SJCRH30 (cell line): ENCODE results near the gene DBNDD1. TPM values are rescaled to one million over a fixed set of nuclear protein-coding genes. Genes with fewer than 3 reads are reported as not detected.
A peak's percentile ranks its signal among the peaks of the same experiment; 100 is the strongest.

Experiments used
- DNase-seq, 2 experiments: peaks; one replicate each; pipeline ENCODE4 v3.0.0-alpha.2; 2015 to 2020
- H3K27ac ChIP-seq: fragments of 250-450 bp; sonication (Bioruptor Pico); 2 replicates; pipeline ENCODE4 v1.5.1; 2020; ENCODE audit warnings: mild to moderate bottlenecking, moderate library complexity
- H3K27me3 ChIP-seq: fragments of 250-450 bp; sonication (Bioruptor Pico); 2 replicates; pipeline ENCODE4 v1.5.1; 2020; ENCODE audit warnings: mild to moderate bottlenecking, moderate library complexity
- H3K36me3 ChIP-seq: fragments of 250-450 bp; sonication (Bioruptor Pico); 2 replicates; pipeline ENCODE4 v1.5.1; 2020; ENCODE audit warnings: mild to moderate bottlenecking, moderate library complexity
- H3K4me1 ChIP-seq: fragments of 250-450 bp; sonication (Bioruptor Pico); 2 replicates; pipeline ENCODE4 v1.5.1; 2020; ENCODE audit warnings: mild to moderate bottlenecking, moderate library complexity
- H3K4me3 ChIP-seq: fragments of 250-450 bp; sonication (Bioruptor Pico); 2 replicates; pipeline ENCODE4 v1.5.1; 2020; ENCODE audit warnings: mild to moderate bottlenecking, moderate library complexity
- H3K9me3 ChIP-seq: fragments of 250-450 bp; sonication (Bioruptor Pico); replicated peaks from 2 replicates; pipeline ENCODE4 v1.5.1; 2020; ENCODE audit warnings: mild to moderate bottlenecking, moderate library complexity
- total RNA-seq: library from RNA; depleted of rRNA; stranded (reverse); fragments of >200 nt; shearing (Covaris generic); gene quantifications from 2 replicates; pipeline ENCODE4 v1.2.3, GENCODE V29; 2014; rRNA removed

The DBNDD1 gene
- total RNA-seq, 1 experiment from 2014 or later, result 14.4 TPM

DNA sequence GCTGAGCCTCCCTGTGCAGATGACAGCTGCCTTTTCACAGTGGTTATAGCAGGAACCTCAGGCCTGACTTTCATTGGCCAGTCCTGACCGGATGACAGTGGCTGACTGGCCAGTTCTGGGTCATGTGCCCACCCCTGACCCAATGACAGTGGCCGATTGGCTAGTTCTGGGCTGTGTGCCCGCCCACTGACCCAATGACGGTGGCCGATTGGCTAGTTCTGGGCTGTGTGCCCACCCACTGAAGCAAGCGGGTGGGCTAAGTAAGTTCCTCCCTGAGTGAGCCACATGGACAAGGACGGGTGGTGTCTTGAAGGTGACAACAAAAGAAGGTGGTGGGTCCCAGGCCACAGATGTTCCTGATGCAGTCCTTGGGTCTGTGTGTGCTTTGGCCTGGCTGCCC, 61.2 kb downstream of the DBNDD1 start:
- no peaks in the 10 kb centered on the region for H3K9me3 ChIP-seq
- H3K4me3 ChIP-seq, result no peak overlapping the region
- peaks cover 16% of the 10 kb centered on the region; the same call in 1 of the 2 replicates for H3K4me1 ChIP-seq
- 0 out of 2 replicates have a peak, but pooled peaks cover 5% of the 10 kb centered on the region for H3K36me3 ChIP-seq
- H3K27ac ChIP-seq, result no peak overlapping the region
- H3K27me3 ChIP-seq, result no peaks in the 10 kb centered on the region
- DNase-seq, result peak; percentile 64 to 68

DNA sequence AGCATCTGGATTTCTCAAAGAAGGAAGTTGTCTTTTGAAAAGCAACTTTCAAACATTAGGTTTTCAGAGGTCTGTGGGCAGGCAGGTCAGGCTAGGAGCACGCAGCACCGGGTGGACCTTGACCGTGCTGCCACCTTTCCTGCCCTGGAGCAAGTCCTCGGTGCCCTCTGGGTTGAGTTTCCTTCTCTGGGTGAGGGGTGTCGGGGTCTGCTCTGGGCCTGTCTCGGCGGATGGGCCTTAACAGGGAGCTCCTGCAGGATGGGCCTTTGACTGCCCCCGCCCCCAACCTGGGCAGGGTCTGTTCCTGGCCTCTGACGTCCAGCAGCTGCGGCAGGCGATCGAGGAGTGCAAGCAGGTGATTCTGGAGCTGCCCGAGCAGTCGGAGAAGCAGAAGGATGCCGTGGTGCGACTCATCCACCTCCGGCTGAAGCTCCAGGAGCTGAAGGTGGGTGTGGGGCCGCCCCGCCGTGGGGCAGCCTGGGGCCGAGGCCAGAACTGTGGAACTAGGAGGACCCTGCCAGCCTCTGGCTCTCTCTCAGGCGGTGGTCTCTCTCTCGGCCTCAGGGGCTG, 62.0 kb downstream of the DBNDD1 start:
- Histone ChIP-seq H3K36me3 (0 out of 2 replicates have a peak, but pooled peaks cover 5% of the 10 kb centered on the region), H3K9me3 (no peaks in the 10 kb centered on the region), H3K4me1 (peaks cover 16% of the 10 kb centered on the region; the same call in 1 of the 2 replicates), H3K27me3 (no peaks in the 10 kb centered on the region), H3K27ac (no peak overlapping the region), H3K4me3 (no peak overlapping the region)
- no peak for DNase-seq

DNA sequence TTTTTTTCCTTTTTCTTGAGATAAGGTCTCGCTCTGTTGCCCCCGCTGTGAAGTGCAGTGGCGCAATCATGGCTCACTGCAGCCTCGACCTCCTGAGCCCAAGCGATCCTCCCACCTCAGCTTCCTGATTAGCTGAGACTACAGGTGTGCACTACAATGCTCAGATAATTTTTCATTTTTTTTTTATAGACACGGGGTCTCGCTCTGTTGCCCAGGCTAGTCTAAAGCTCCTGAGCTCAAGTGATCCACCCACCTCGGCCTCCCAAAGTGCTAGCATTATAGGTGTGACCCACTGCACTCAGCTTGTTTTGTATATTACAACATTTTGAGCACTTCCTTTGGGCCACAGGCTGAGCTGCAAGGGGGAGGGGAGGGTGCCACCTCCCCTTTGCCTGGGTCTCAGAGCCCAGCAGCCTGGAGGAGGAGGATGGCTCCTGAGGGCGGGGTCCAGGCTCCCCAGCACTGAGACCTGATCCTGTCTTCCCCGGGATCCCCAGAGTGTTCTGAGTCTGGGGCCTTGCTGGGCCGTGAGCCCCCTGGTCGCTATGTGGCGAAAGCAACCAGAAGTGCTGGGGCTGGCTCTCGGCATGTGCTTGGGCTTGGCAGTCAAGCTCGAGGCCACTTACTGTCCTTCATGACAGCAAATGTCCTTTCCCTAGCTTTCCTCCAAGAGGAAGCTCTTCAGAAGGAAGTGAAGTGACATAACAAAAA, 62.6 kb downstream of the DBNDD1 start:
- 0 out of 2 replicates have a peak, but pooled peaks cover 5% of the 10 kb centered on the region for H3K36me3 ChIP-seq

DNA sequence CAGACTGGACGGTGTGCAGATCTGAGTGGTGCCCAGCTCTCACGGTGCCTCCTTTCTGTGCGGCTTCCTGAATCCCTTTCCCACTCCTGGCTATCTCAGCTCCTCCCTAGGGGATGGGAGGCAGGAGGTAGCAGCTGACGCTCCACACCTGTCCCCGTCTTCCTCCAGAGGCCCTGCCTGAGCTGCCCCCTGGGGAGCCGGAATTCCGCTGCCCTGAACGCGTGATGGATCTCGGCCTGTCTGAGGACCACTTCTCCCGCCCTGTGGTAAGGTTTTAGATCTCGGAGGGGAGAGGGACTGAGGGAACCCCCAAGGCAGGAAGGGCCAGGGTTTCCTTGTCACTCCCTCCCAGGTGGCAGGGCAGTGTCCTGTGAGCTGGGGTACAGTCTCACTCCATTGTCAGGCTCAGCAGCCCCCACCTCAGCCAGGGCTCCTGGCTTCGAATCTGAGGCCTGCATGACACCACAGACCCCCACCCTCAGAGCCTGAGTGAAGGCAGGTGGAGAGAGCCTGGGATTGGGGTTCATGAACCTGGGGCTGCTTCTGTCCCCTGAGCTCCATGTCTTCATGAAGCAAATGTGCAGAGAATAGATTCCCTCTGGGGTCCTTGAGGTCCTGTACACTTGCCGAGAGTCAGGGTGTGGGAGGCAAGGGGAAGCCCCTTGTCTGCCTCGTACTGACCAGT, 64.1 kb downstream of the DBNDD1 start:
- Histone ChIP-seq H3K9me3 (no peaks in the 10 kb centered on the region), H3K27ac (peak overlapping the region; percentile 62), H3K4me3 (no peak overlapping the region), H3K36me3 (0 out of 2 replicates have a peak, but pooled peaks cover 5% of the 10 kb centered on the region), H3K4me1 (peaks cover 16% of the 10 kb centered on the region; the same call in 1 of the 2 replicates), H3K27me3 (no peaks in the 10 kb centered on the region)
- DNase-seq, result peak; percentile 73 to 75

More for the DNA sequence above, 62.6 kb downstream of the DBNDD1 start:
- Histone ChIP-seq H3K27ac (no peak overlapping the region), H3K4me1 (peaks cover 16% of the 10 kb centered on the region; the same call in 1 of the 2 replicates), H3K9me3 (no peaks in the 10 kb centered on the region), H3K4me3 (no peak overlapping the region), H3K27me3 (no peaks in the 10 kb centered on the region)
- DNase-seq, result no peak

Other genes with a start within 250 kb of the DBNDD1 start
- gene FANCA, start 202.8 kb downstream of the DBNDD1 start, total RNA-seq, result 46.1 and 60.2 TPM in 2 replicates
- 1.5 and 2.7 TPM in 2 replicates for gene SPIRE2, start 191.0 kb downstream of the DBNDD1 start, total RNA-seq
- gene TCF25, start 145.9 kb downstream of the DBNDD1 start, total RNA-seq, result 60.0 and 65.9 TPM in 2 replicates
- gene MC1R, start 100.6 kb downstream of the DBNDD1 start, total RNA-seq, result 1.6 and 1.7 TPM in 2 replicates
- gene TUBB3, start 96.1 kb downstream of the DBNDD1 start, total RNA-seq, result 47.0 and 48.3 TPM in 2 replicates
- 44.0 and 49.2 TPM in 2 replicates for gene DEF8, start 70.7 kb downstream of the DBNDD1 start, total RNA-seq
- gene PRDM7, start 57.9 kb upstream of the DBNDD1 start, total RNA-seq, result not detected in 2 replicates